Peyer's patch (tissue), 4 donors: ENCODE data around the gene DCC.

Experiments
- POLR2A ChIP-seq, 2 donors: fragments of 450-650 bp; IDR thresholded peaks; one replicate each; pipeline ENCODE4 v1.5.1; 2017; ENCODE audit warnings: antibody characterized with exemption in 2 of 2, mild to moderate bottlenecking in 2 of 2, moderate library complexity in 2 of 2
- TF ChIP-seq, protein P1 (sequence below), 6 experiments: fragments of 450-650 bp in 4 of 6; fragments of 200-600 bp in 2 of 6; sonication (generic) in 1 of 6; IDR thresholded peaks; one replicate each; pipeline ENCODE4 v1.5.1; 2017 to 2019; ENCODE audit warnings: antibody characterized with exemption in 6 of 6, mild to moderate bottlenecking in 3 of 6, moderate library complexity in 1 of 6

DNA sequence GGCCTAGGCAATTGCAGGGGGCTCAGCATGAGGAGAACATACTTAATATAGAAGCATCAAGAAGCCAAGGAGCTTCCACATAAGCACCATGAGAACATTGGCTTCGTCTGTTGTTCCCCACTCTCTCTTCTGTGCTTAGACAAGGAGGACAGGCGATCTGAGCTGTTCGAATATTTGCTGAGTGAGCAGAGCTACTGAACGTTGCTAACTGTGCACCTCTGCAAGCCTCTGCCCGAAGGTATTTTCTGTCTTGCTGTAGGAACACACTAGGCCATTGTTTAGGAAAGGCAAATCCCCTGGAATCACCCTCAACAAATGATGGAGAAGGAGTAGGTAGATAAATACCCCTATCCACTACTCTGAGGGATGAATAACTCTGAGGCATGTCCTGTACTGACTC is 813.8 kb downstream of the DCC start:
- TF ChIP-seq, protein P1, sequence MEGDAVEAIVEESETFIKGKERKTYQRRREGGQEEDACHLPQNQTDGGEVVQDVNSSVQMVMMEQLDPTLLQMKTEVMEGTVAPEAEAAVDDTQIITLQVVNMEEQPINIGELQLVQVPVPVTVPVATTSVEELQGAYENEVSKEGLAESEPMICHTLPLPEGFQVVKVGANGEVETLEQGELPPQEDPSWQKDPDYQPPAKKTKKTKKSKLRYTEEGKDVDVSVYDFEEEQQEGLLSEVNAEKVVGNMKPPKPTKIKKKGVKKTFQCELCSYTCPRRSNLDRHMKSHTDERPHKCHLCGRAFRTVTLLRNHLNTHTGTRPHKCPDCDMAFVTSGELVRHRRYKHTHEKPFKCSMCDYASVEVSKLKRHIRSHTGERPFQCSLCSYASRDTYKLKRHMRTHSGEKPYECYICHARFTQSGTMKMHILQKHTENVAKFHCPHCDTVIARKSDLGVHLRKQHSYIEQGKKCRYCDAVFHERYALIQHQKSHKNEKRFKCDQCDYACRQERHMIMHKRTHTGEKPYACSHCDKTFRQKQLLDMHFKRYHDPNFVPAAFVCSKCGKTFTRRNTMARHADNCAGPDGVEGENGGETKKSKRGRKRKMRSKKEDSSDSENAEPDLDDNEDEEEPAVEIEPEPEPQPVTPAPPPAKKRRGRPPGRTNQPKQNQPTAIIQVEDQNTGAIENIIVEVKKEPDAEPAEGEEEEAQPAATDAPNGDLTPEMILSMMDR (IDR thresholded peaks at IDR 0.05), result no peak
- no peak for TF ChIP-seq POLR2A (IDR thresholded peaks at IDR 0.05)
